ENCODE results near the gene NFATC1.

Gene NFATC1

GRCh38 chr18:79576686-79577351, 181.1 kb downstream of the NFATC1 start:
- DNase-seq: no peak

- no peak for DNase-seq
Measured at GRCh38 chr18:79577451-79578395, 182.0 kb downstream of the NFATC1 start.

- no peak for DNase-seq
Measured at GRCh38 chr18:79578396-79579260, 182.9 kb downstream of the NFATC1 start.

Measured in T-helper 2 cell (primary cell).